Heart left ventricle (tissue), 16 donors: ENCODE results near the gene GPR33. TPM values are rescaled to one million over a fixed set of nuclear protein-coding genes. Genes with fewer than 3 reads are reported as not detected.
A peak's percentile ranks its signal among the peaks of the same experiment; 100 is the strongest.
"Not testable (repeated sequence)": the region's sequence is repeated elsewhere in the genome, so short reads cannot be mapped to it uniquely, and the experiment has no call there.

Experiments
- ATAC-seq, 4 donors: fragments of 200-7000 bp; cut with Tn5 transposase; one replicate each; pipeline ENCODE4 v1.9.1; 2020 to 2022; ENCODE audit warnings: moderate library complexity in 4 of 4, mild to moderate bottlenecking in 3 of 4, moderate number of reproducible peaks in 1 of 4
- DNase-seq, 5 donors: peaks; one replicate each; pipeline ENCODE4 v3.0.0-alpha.2; 2020
- H3K27ac ChIP-seq, 12 donors: fragments of 200-600 bp; sonication (generic) in 4 of 12; one replicate each; pipeline versions ENCODE4 v1.5.0 to v1.8.0; 2016 to 2022; ENCODE audit warnings: mild to moderate bottlenecking in 2 of 12
- H3K27me3 ChIP-seq, 9 donors: fragments of 200-600 bp; sonication (generic) in 2 of 9; one replicate each; pipeline versions ENCODE4 v1.5.1 to v1.8.0; 2016 to 2022; ENCODE audit warnings: mild to moderate bottlenecking in 3 of 9
- H3K36me3 ChIP-seq, 9 donors: fragments of 200-600 bp; sonication (generic) in 2 of 9; one replicate each; pipeline versions ENCODE4 v1.5.0 to v1.8.0; 2018 to 2022; ENCODE audit warnings: mild to moderate bottlenecking in 2 of 9
- H3K4me1 ChIP-seq, 12 donors: fragments of 200-600 bp; sonication (generic) in 4 of 12; one replicate each; pipeline versions ENCODE4 v1.5.0 to v1.8.0; 2016 to 2022; ENCODE audit warnings: mild to moderate bottlenecking in 3 of 12
- H3K4me3 ChIP-seq, 12 donors: fragments of 200-600 bp; sonication (generic) in 4 of 12; one replicate each; pipeline versions ENCODE4 v1.5.0 to v1.8.0; 2017 to 2022; ENCODE audit warnings: mild to moderate bottlenecking in 9 of 12, moderate library complexity in 4 of 12
- H3K9me3 ChIP-seq, 12 donors: fragments of 200-600 bp; sonication (generic) in 4 of 12; one replicate each; pipeline versions ENCODE4 v1.5.0 to v1.8.0; 2016 to 2022; ENCODE audit warnings: mild to moderate bottlenecking in 1 of 12
- POLR2A ChIP-seq, 2 donors: fragments of 450-650 bp; IDR thresholded peaks; one replicate each; pipeline ENCODE4 v1.6.1; 2017; ENCODE audit warnings: antibody characterized with exemption in 2 of 2, mild to moderate bottlenecking in 2 of 2, moderate library complexity in 2 of 2
- WGBS, 4 donors: extraction: QIAGEN DNeasy Blood & Tissue Kit in 2 of 4; methylation state at CpG; one replicate each; pipeline versions ENCODE4 v1.1.5 to v1.1.7; 2013 to 2018; 5-methylcytosine and 5-hydroxymethylcytosine counted together
- intact Hi-C, 10 donors: fragments of 100-400 bp; cut with DNase I; formaldehyde crosslinking; loops; one replicate each; pipeline versions ENCODE4 v1.11.1 to v1.14.2; 2022
- polyA plus RNA-seq, 2 donors: library from polyadenylated mRNA; stranded (reverse); fragments of 200-250 nt; gene quantifications; one replicate each; pipeline ENCODE4 v1.2.3, GENCODE V29; 2013
- total RNA-seq, 9 donors: library from RNA; depleted of rRNA in 2 of 9; stranded (reverse); fragments of >200 nt in 2 of 9; fragmentation: NEBNext Ultra II Directional in 3 of 9; extraction: Animal tissue kit (Norgen Biotek cat#: 25700) in 3 of 9; gene quantifications; one replicate each; pipeline versions ENCODE4 v1.1.0 to v1.2.4, GENCODE V29; 2016 to 2023
- TF ChIP-seq, protein P1 (sequence below), 12 donors: fragments of 200-600 bp; sonication (generic) in 4 of 12; IDR thresholded peaks; one replicate each; pipeline versions ENCODE4 v1.5.0 to v1.8.0; 2018 to 2022; ENCODE audit warnings: antibody characterized with exemption in 12 of 12, mild to moderate bottlenecking in 5 of 12
- donor health status: ischemic (EF 13 %, LVEDD 7.1; RV severe dilation, severe dysfunction).
- donor health status: healthy with polysubstance abuse.
- donor health status: DM: no; HTN: yes; CAD: no.
- donor health status: DM: no; HTN: no; CAD: no.
- donor health status: ischemic (EF 25% LVEDD 6.9; RV normal size, moderate dysfunction).
- donor health status: ischemic (EF 25% LVEDD 5.7; RV mildly dilated, moderate dysfunction).
- donor health status: healthy.
- donor health status: DM: yes; HTN: yes; CAD: no.
- donor health status: ischemic (EF 35%, LVEDD 5.7; RV mildly dilated, moderate dysfunction).
- donor health status: nonischemic (EF 11% LVEDD 7.7; RV severe dilation, severe dysfunction).
- donor health status: DM: yes; HTN: yes; CAD: no.
- donor health status: PGD.
- donor health status: ischemic (EF 29% LVEDD 5.4; RV normal size, mild dysfunction).
- donor health status: nonischemic (EF 23%, LVEDD 6.1; RV moderate dilation, normal function).

Gene GPR33
- total and polyA plus RNA-seq, 11 donors: not detected

DNA sequence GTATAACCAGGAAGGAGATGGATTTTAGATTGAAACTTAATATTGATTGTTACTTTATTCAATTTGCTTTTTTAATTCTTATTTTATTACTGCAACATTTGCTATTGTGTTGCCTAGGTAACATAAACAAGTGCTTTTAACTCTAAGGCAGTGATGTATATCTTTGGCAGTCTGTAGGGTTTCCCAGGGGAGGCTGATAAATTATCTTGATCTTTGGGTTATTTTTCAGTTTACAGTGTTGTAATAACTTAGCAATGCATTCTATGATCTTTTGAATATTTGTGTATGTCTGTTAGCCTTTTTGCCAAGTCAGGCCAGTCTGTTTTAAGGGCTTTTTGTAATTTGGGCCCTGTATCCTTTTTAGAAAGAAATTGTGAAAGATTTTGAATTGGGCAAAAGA is 22.7 kb downstream of the GPR33 start:
- Histone ChIP-seq H3K4me3 (no peak overlapping the region), H3K36me3 (no peaks in the 10 kb centered on the region), H3K27me3 (no peaks in the 10 kb centered on the region), H3K27ac (no peak overlapping the region), H3K9me3 (no peaks in the 10 kb centered on the region), H3K4me1 (no peaks in the 10 kb centered on the region)
- no peak for DNase-seq
- ATAC-seq: no peak
- intact Hi-C loops: loop anchor here in 1 of 10 donors (10.0 kb wide), 1 partner anchor 90 kb away; no protein-coding TSS in a partner anchor
- TF ChIP-seq, protein P1, sequence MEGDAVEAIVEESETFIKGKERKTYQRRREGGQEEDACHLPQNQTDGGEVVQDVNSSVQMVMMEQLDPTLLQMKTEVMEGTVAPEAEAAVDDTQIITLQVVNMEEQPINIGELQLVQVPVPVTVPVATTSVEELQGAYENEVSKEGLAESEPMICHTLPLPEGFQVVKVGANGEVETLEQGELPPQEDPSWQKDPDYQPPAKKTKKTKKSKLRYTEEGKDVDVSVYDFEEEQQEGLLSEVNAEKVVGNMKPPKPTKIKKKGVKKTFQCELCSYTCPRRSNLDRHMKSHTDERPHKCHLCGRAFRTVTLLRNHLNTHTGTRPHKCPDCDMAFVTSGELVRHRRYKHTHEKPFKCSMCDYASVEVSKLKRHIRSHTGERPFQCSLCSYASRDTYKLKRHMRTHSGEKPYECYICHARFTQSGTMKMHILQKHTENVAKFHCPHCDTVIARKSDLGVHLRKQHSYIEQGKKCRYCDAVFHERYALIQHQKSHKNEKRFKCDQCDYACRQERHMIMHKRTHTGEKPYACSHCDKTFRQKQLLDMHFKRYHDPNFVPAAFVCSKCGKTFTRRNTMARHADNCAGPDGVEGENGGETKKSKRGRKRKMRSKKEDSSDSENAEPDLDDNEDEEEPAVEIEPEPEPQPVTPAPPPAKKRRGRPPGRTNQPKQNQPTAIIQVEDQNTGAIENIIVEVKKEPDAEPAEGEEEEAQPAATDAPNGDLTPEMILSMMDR (IDR thresholded peaks at IDR 0.05): no peak
- no peak for TF ChIP-seq POLR2A (IDR thresholded peaks at IDR 0.05)

DNA sequence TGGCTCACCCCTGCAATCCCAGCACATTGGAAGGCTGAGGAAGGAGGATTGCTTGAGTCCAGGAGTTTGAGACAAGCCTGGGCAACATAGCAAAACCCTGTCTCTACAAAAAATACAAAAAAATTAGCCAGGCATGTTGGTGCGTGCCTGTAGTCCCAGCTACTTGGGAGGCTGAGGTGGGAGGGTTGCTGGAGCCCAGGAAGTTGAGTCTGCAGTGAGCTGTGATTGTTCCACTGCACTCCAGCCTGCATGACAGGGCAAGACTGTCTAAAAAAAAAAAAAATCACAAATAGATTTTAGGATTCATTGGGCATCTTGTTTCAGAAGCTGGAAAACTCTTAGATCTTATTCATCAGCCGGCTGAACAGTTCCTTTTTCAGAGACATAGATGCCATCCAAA is 25.4 kb downstream of the GPR33 start:
- H3K4me3 ChIP-seq, DNase-seq, H3K27ac ChIP-seq, H3K27me3 ChIP-seq, ATAC-seq, H3K36me3 ChIP-seq, H3K9me3 ChIP-seq: not testable (repeated sequence)
- intact Hi-C loops: loop anchor here in 1 of 10 donors (10.0 kb wide), 1 partner anchor 92 kb away; no protein-coding TSS in a partner anchor
- 78 to 89% (median 86%) methylated on average over 2 of the region's 2 CpGs for WGBS, 4 donors
- peaks cover 0 to 11% (median 5%) of the 10 kb centered on the region in 12 donors for H3K4me1 ChIP-seq

DNA sequence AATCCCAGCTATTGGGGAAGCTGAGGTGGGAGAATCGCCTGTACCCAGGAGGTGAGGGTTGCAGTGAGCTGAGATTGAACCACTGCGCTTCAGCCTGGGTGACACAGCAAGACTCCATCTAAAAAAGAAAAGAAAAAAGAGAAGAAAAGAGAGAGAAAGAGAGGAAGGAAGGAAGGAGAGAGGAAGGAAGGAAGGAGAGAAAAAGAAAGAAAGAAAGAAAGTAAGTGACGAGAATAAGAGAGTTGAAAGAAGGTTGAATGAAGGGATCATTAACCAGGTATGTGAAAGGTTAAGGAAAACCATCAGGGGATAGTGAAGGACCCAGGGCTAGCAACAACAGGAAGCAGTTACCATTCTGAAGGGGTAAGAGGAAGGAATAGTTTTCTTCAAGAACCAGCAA is 26.3 kb downstream of the GPR33 start:
- no peaks in the 10 kb centered on the region for H3K27me3 ChIP-seq
- H3K27ac ChIP-seq: no peak overlapping the region
- TF ChIP-seq POLR2A (IDR thresholded peaks at IDR 0.05): no peak
- TF ChIP-seq, protein P1 (IDR thresholded peaks at IDR 0.05): no peak
- intact Hi-C loops: loop anchor here in 1 of 10 donors (10.0 kb wide), 1 partner anchor 93 kb away; no protein-coding TSS in a partner anchor
- WGBS, 4 donors: 82 to 88% (median 86%) methylated on average over 3 of the region's 3 CpGs
- no peaks in the 10 kb centered on the region for H3K9me3 ChIP-seq
- ATAC-seq: no peak
- H3K4me1 ChIP-seq: peaks cover 0 to 12% (median 5%) of the 10 kb centered on the region in 12 donors
- no peak overlapping the region for H3K4me3 ChIP-seq
- no peaks in the 10 kb centered on the region for H3K36me3 ChIP-seq
- no peak for DNase-seq

DNA sequence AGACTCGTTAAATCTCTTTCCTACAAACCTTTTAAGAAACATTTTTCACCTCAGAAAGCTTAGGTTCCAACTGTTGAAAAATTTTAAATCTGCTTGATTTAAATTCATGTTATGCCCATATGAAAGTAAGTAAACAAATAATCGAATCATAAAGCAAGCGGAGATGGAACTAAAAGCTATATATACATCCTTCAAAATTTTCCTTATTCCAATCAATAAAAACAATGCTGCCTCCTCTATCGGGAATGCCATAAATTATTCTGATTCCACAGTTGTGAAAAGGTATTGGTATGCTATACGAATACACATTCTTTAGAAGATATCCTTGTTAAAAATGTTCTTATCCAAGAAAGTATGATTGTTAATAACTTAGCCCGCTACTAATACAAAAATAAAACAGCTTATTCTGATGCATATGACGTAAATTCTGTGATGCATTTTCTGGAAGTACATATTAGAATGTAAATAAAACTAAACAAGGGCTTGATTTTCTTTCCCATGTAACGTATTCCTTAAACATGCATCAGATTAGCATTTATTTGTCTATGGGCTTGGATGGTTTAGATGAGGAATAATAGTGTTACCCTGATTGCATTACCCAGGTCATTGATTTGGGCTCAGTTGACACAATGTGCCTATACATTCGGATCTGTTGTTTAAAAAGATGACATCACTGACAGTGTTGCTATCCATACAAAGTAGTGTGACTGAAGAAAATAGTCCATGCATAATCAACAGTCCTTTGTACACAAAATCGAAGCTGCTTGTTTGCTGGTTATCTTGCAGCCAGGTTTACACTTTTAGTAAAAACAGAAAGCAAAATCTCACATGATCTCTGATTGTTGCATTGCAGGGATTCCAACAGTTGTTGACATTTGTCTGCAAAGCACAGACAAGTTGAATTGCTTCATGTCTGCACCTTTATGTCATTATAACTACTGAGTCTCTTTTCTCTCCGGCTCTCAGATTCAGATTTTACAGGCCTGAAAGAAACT is 29.9 kb downstream of the GPR33 start:
- Histone ChIP-seq H3K4me3 (peak overlapping the region; percentile 50 to 86 (median 70)), H3K4me1 (peaks cover 0 to 41% (median 11%) of the 10 kb centered on the region in 12 donors), H3K36me3 (peaks cover 0 to 3% (median under 1%) of the 10 kb centered on the region in 9 donors), H3K27ac (peak overlapping the region in 11 of 12 donors; percentile 37 to 97 (median 90)), H3K9me3 (no peaks in the 10 kb centered on the region), H3K27me3 (no peaks in the 10 kb centered on the region)
- ATAC-seq (no peak), DNase-seq (no peak)
- WGBS, 4 donors: 56 to 65% (median 61%) methylated on average over 11 of the region's 11 CpGs
- intact Hi-C loops: loop anchor here in 7 of 10 donors (2.0 to 10.0 kb wide), 6 partner anchors 36 to 619 kb away; partner anchors contain the start of genes HEATR5A (in 5 of the 7), ARHGAP5 (in 1 of the 7), HECTD1 (in 1 of the 7) and NUBPL (in 1 of the 7)
- TF ChIP-seq, protein P1 (IDR thresholded peaks at IDR 0.05): peak in 1 of 12 donors; percentile 5
- TF ChIP-seq POLR2A (IDR thresholded peaks at IDR 0.05): no peak
